Glutamatergic neuron (in vitro differentiated cells): Measurements from ENCODE around the gene USP25. TPM values are rescaled to one million over a fixed set of nuclear protein-coding genes. Genes with fewer than 3 reads are reported as not detected.

Experiments used
- DNase-seq: peaks from one replicate; pipeline ENCODE4 v3.0.0; 2022
- H3K27ac Mint-ChIP-seq: one replicate; pipeline ENCODE4 v1.8.0; 2020; ENCODE audit warnings: mild to moderate bottlenecking, mixed read lengths, inconsistent platforms; ENCODE audit not compliant: unreplicated experiment
- H3K27me3 Mint-ChIP-seq: one replicate; pipeline ENCODE4 v1.8.0; 2020; ENCODE audit warnings: mild to moderate bottlenecking, moderate library complexity, mixed read lengths, inconsistent platforms; ENCODE audit not compliant: unreplicated experiment
- H3K36me3 Mint-ChIP-seq: one replicate; pipeline ENCODE4 v1.8.0; 2020; ENCODE audit warnings: mild to moderate bottlenecking, mixed read lengths, inconsistent platforms; ENCODE audit not compliant: unreplicated experiment
- H3K4me1 Mint-ChIP-seq: one replicate; pipeline ENCODE4 v1.8.0; 2020; ENCODE audit warnings: mild to moderate bottlenecking, low read depth, mixed read lengths, inconsistent platforms; ENCODE audit not compliant: unreplicated experiment
- H3K4me3 Mint-ChIP-seq: one replicate; pipeline ENCODE4 v1.8.0; 2020; ENCODE audit warnings: mild to moderate bottlenecking, mixed read lengths, inconsistent platforms; ENCODE audit not compliant: unreplicated experiment
- H3K9me3 Mint-ChIP-seq: one replicate; pipeline ENCODE4 v1.8.0; 2020; ENCODE audit warnings: mild to moderate bottlenecking, moderate library complexity, mixed read lengths, inconsistent platforms; ENCODE audit not compliant: unreplicated experiment
- CTCF ChIP-seq: fragments of 200-600 bp; sonication (generic); IDR thresholded peaks from one replicate; pipeline ENCODE4 v1.5.0; 2021; ENCODE audit not compliant: partially characterized antibody, unreplicated experiment
- total RNA-seq: library from RNA; stranded (reverse); fragmentation: NEBNext Ultra II Directional; extraction: Animal tissue kit (Norgen Biotek cat#: 25700); gene quantifications from one replicate; pipeline ENCODE4 v1.2.1, GENCODE V29; 2021; ENCODE audit not compliant: unreplicated experiment

The USP25 gene
- total RNA-seq, 1 donor from 2014 or later = 16.3 TPM

GRCh38 chr21:15793109-15793508, 63.3 kb downstream of the USP25 start:
- Mint-ChIP-seq H3K4me1 (no peaks in the 10 kb centered on the region), H3K4me3 (no peak overlapping the region), H3K36me3 (no peaks in the 10 kb centered on the region), H3K9me3 (no peaks in the 10 kb centered on the region), H3K27me3 (no peaks in the 10 kb centered on the region), H3K27ac (no peak overlapping the region)
- no peak for DNase-seq
- TF ChIP-seq CTCF = no peak

DNA sequence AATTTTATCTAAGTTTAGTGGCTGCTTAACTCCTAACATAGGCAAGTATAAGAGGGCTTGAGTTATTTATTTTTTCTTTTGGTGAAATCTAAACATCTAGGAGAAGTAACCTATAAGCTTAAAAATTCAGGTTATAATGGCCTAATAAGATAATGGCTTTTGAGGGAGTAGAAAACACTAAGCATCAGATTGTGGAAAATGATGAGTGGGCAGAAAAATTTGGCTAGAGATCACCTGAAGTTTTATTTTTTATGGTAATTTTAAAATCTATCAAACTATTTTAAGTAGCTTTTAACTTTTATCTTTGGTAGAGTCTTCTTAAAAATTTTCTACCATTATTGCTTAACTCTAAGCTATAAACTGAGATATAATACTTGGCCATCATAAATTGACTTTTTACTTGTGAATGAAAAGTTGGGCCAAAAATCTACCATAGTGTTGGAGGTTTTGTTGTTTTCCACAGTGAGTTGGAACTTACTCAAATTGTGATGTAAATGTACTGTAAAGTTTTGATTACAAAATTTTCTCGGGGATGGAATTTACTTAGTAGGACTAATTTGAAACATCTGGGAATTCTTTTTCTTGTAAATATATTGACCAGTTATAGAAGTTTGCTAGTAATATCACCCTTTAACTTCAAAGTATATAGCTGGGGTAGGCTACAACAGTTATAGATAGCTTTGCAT, 63.9 kb downstream of the USP25 start:
- no peak for TF ChIP-seq CTCF
- Mint-ChIP-seq H3K4me1 (no peaks in the 10 kb centered on the region), H3K4me3 (no peak overlapping the region), H3K27me3 (no peaks in the 10 kb centered on the region), H3K36me3 (no peaks in the 10 kb centered on the region), H3K27ac (no peak overlapping the region), H3K9me3 (no peaks in the 10 kb centered on the region)
- no peak for DNase-seq

- no peak for TF ChIP-seq CTCF
- Mint-ChIP-seq H3K9me3 (no peaks in the 10 kb centered on the region), H3K4me3 (no peak overlapping the region), H3K27ac (no peak overlapping the region), H3K4me1 (no peaks in the 10 kb centered on the region), H3K36me3 (no peaks in the 10 kb centered on the region), H3K27me3 (no peaks in the 10 kb centered on the region)
- no peak for DNase-seq
Measured at GRCh38 chr21:15794277-15794912, 64.6 kb downstream of the USP25 start.

DNA sequence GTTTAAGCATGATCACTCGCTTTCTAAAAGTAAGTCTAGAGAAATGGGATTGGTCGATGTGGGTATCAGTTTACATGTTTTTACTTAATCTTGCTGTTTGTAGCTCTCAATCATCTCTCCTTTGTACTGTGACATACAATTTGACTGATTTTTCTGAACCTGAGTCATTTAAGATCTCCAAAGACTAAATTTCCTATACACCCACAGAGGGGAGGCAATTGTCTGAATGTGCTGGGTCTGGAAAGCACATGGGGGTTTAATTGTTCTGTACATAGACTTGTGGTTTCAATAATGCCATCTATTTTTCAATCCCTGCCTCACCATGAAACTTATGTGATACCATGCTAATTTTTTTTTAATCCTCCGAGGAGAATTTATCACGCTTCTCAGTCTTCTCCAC, 65.8 kb downstream of the USP25 start:
- H3K27me3 Mint-ChIP-seq = no peaks in the 10 kb centered on the region
- no peak for TF ChIP-seq CTCF
- no peaks in the 10 kb centered on the region for H3K4me1 Mint-ChIP-seq
- no peaks in the 10 kb centered on the region for H3K9me3 Mint-ChIP-seq
- no peak overlapping the region for H3K4me3 Mint-ChIP-seq
- DNase-seq = no peak
- no peaks in the 10 kb centered on the region for H3K36me3 Mint-ChIP-seq
- no peak overlapping the region for H3K27ac Mint-ChIP-seq
